DMS 273 (cell line): ENCODE data around the gene TBC1D22A.

Source experiments
- DNase-seq: peaks from one replicate; lab custom pipeline; 2025; ENCODE audit not compliant: unreplicated experiment; lab: John Stamatoyannopoulos, UW

The TBC1D22A gene

DNA sequence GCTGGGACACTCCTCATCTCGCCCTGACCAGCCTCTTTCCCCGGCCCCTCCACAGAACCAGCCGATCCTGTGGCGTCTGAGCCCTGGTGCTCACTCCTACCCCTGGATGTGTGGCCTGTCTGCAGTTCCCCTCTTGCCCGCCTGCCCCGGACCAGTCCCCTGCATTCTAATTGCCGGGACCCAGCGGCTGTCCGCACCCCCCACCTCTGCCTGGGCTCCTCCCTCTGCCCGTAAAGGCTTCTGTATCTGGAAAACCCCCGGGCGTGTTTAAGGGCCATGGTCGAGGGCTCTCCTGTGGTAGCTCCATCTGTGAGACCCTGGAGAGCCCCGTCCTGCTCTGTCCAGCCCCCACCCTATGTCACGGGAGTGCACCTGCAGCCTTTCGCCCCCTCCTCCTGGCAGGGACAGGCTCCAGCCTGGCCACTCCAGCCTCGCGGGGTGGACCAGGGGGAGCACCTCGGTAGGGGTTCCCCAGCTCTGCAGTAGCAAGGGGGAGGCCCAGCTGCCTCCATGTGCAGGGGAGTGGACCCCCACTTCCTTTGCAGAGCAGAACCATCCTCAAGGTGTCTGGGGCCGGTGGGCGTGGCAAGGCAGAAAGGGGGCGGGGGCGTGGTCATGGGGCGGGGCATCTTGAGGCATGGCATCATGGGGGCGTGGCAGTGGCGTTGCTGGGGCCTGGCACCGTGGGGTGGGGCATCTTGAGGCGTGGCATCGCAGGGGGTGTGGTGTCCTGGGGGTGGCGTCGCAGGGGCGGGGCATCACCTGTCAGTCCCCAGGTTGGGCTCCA is 430.4 kb downstream of the TBC1D22A start:
- peak; percentile 42 for DNase-seq

- no peak for DNase-seq
Observed at GRCh38 chr22:47193606-47194329, 431.3 kb downstream of the TBC1D22A start.

DNA sequence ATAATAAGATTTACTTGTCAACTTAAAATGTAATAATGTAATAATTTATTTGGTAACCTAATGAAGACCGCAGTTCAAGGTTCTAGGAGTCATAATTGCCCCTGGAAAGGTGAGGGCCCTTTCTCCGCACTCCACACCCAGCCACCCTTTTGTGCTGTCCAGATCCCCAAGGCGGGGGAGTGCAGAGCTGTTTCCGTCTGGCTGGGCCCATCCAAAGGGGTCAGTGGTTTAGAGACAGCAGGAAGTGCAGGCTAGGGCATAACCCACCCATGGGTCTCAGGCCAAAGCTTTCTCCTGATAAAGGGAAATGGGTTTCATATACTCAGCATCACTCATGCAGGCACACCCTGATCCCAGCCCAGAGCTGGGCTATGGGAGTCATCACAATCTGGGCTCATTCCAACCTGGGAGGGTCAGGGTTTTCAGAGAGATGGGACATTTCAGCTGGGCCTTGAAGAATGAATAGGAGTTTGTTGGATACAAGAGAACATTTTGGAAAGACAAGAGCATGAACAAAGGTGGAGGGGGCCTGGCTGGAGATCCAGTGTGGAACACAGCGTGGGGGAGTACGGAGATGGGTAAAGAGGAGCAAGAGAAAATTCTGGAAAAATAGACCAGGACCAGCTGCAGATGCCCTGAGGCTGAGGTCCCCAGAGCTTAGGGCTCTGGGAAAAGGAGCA is 432.2 kb downstream of the TBC1D22A start:
- DNase-seq, result no peak

GRCh38 chr22:47195156-47195483 is 432.7 kb downstream of the TBC1D22A start:
- DNase-seq, result no peak

DNA sequence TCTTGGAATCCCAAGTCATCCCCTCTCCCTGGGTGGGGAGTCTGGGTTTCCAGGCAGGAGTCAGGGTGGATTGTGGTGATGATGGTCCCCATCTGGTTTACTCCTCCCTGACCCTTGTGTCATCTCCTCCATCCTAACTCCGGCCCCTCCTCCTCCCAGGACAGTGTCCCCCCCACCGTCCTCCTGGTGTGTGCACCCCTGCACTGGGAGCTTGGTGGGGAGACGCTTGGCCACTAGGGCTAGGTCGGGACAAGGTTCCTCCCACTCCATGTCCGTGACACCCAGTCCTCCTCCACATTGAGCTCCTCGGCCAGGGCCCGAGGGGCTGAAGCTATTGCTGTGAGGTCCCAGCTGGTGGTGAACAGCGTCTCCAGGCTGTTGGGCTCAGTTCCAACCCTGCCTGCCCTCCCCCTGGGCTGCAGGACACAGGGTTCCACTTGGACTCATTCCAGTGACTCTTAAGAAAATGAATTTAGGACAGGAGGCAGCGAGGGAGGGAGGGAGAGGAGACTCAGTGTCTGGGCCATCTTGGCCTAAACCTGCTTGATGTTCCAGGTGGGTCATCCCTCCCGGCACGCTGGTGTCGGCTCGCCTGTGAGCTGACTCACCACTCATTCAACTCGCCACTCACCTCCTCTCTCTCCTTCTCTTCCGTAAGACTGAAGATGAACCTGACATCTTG is 433.2 kb downstream of the TBC1D22A start:
- DNase-seq, result peak; percentile 20

DNA sequence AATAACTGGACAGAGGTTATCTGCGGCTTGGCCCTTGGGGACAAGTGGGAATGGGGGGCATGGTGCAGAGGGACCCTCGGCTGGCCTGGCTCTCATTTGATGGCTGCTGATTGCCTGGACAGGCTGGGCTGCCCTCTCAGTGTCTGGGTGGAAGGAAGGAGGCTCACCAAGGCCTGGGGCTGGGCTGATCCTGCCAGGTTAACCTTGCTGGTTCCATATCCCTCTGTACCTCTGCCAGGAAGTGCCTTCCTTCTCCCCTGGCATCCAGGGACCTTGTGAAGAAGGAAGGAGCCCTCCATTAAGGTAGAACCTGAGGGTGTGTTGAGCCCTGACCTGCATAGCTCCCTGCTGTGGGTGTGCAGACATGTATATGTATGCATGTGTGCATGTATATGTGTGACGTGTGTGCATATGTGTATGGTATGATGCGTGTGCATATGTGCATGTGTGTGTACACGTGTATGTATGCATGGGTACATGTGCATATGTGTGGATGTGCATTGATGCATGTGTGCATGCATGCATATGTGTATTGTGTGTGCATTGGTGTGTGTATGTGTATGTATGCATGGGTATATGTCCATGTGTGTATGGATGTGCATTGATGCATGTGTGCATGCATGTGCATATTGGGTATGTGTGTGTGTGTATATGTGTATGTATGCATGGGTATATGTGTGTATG is 433.9 kb downstream of the TBC1D22A start:
- no peak for DNase-seq

DNA sequence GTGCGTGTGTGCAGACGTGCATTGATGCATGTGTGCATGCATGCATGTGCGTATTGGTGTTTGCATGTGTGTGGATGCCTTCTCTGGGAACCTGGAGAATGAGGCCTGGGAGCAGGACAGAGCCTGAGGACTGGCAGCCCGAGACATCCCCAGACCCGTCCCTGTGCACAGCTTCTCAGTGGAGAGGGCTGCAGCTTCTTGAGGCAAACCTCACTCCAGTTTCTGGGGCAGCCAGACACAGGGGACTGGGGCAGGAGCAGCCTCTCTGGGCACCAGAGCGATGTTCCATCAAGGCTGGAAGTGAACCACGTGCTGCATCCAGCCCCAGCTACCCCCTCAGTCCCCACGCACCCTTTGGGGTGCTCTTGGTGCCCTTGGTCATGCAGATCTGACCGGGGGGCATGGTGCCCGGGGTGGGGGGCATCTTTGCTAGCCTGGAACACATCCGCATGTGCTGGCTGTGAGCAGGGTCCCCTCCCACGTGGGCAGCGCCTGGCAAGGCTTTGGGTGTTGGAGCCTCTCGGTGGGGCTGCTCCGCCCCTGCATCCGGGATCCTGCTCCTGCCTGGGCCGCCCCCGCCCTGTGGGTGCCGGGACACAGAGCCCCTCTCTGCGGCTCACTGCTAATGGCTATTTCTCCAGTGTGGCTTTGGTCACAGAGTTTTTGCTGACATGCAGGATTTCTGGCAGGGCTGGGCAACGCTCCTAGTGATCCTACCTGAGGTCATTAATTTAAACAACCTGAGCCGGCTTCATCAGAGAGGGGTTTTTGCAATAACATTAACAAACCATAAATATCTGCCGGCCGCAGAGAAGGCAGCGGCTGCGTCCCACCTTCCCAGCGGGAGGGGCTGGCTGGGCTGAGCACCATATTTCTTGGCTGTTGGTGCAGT is 434.7 kb downstream of the TBC1D22A start:
- DNase-seq, result no peak

GRCh38 chr22:47197773-47198500 is 435.5 kb downstream of the TBC1D22A start:
- DNase-seq, result no peak

DNA sequence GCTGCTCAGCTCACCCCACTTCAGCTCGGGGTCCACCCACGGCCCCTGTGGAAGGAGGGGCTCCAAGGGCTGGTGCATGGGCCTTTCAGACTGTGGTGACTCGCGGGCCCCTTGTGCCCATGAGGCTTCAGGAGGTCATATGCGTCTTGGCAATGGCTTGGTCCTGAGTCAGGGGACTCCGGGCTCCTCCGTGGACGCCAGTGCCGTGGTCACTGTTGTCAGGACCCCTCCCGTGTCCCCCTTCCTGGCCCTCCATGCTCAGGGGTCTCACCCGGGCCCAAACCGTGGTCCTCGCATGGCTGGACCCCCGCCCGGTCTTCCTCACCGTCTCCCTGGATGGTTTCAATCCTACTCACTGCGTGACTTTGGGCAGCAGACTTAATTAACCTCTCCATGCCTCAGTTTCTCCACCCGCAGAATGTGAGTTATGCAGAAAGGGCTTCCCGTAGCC is 436.4 kb downstream of the TBC1D22A start:
- no peak for DNase-seq

DNA sequence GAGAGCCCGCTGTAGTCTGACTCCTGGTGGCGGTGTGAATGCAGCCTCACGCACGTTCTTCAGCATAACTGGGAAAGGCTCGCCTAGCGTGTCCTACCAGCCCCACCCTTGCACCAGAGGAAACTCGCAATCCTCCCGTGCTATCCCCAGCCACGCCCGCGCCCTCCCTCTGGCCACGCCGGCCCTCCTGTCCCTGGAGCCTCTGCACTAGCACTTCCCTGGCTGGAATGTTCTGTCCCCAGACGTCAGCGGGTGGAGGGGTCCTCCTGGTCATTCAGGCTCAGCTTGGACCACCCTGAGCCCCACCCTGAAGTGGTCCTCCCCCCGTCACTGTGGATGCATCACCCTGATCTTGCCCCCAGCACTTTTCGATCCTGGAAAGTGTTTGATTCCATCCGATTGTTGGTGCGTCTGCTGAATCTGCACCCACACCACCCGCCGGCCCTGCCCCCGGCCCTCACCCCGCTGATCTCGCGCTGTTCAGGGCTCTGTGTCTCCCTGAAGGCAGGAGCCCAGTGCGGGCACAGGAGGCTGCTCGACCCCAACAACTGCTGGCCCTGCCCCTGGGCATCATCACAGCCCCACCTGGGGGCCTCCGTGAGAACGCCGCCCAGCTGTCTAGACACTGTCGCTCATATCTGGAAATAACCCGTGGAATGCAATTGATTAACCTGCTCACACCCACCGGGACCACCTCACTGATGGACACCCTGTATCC is 437.0 kb downstream of the TBC1D22A start:
- no peak for DNase-seq

GRCh38 chr22:47199979-47200272 is 437.5 kb downstream of the TBC1D22A start:
- no peak for DNase-seq

- no peak for DNase-seq
Observed at GRCh38 chr22:47200273-47201051, 438.0 kb downstream of the TBC1D22A start.

- no peak for DNase-seq
Observed at GRCh38 chr22:47201186-47201995, 438.9 kb downstream of the TBC1D22A start.

DNA sequence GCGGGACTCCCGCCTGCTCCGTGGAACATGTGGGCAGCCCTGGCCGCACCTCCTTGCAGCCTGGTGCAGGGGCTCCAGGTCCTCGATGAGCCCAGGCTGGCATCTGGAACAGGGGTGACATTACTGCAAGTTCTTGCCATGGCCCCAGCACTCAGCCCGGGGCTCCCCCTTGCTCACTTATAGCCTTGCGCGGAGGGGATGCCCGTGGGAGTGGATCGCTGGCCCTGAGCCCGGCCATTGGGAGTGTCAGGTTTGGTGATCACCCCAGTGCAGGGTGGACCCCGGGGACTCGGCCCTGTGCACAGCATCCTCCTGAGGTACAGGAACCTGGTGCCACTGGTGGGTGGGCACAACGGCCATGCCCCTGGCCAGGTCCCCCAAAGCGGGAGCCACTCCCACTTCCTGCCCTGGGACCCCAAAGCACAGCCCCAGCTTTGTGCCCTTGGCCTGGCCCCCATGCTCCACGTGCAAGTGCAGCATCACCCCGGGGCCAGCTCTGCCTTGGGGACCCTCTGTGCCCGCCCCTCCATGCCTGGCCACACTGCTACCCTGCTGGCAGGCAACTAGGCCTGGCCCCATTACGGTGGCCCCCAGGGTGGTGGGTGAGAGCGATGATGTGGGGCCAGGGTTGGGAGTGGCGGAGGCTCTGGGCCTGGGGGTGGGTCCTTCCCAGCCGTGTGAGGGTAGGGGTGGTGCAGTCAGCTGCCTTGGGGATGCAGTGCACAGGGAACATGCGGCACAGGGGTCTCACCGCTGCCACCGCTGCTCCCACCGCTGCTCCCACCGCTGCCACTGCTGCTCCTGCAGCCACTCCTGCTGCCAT is 439.8 kb downstream of the TBC1D22A start:
- DNase-seq, result no peak

GRCh38 chr22:47202819-47203553 is 440.5 kb downstream of the TBC1D22A start:
- DNase-seq, result no peak
